HEK293T (cell line): ENCODE results near the gene KIF1A.

Experiments
- CTCF ChIA-PET: fragments of 350-600 bp; formaldehyde crosslinking; extraction: SDS; loops from one replicate; lab custom pipeline; 2021; ENCODE audit warnings: antibody characterized with exemption, inconsistent platforms; lab: Yijun Ruan, JAX
- POLR2A ChIA-PET: fragments of 350-600 bp; formaldehyde crosslinking; extraction: SDS; loops from one replicate; lab custom pipeline; 2020; ENCODE audit warnings: antibody characterized with exemption, inconsistent platforms; lab: Yijun Ruan, JAX
- DNase-seq: peaks from one replicate; pipeline ENCODE4 v3.0.0; 2012; ENCODE audit warnings: mixed read lengths; ENCODE audit errors: extremely low spot score
- ARNT ChIP-seq: fragments of 450-650 bp; IDR thresholded peaks from 2 replicates; pipeline ENCODE4 v1.6.1; 2017; ENCODE audit warnings: mild to moderate bottlenecking
- BHLHE40 ChIP-seq: fragments of 450-650 bp; IDR thresholded peaks from 2 replicates; pipeline ENCODE4 v1.6.1; 2016; ENCODE audit warnings: mild to moderate bottlenecking, moderate library complexity, borderline replicate concordance
- CTBP1 ChIP-seq: fragments of 450-650 bp; IDR thresholded peaks from 2 replicates; pipeline ENCODE4 v1.6.1; 2016; ENCODE audit warnings: borderline replicate concordance
- ELF4 ChIP-seq: fragments of 450-650 bp; IDR thresholded peaks from 2 replicates; pipeline ENCODE4 v1.6.1; 2017; ENCODE audit warnings: antibody characterized with exemption
- FOXA1 ChIP-seq: fragments of 450-650 bp; IDR thresholded peaks from 2 replicates; pipeline ENCODE4 v1.6.1; 2016; ENCODE audit warnings: mild to moderate bottlenecking
- FOXK2 ChIP-seq: fragments of 450-650 bp; IDR thresholded peaks from 2 replicates; pipeline ENCODE4 v1.6.1; 2016; ENCODE audit warnings: mild to moderate bottlenecking
- FOXM1 ChIP-seq: fragments of 450-650 bp; IDR thresholded peaks from 2 replicates; pipeline ENCODE4 v1.6.1; 2017; ENCODE audit warnings: mild to moderate bottlenecking, borderline replicate concordance
- HDGF ChIP-seq: fragments of 450-650 bp; IDR thresholded peaks from 2 replicates; pipeline ENCODE4 v1.6.1; 2017; ENCODE audit warnings: antibody characterized with exemption, borderline replicate concordance
- L3MBTL2 ChIP-seq: fragments of 450-650 bp; conservative IDR thresholded peaks from 2 replicates; pipeline ENCODE4 v1.6.1; 2016; ENCODE audit warnings: mild to moderate bottlenecking
- LEF1 ChIP-seq: fragments of 450-650 bp; IDR thresholded peaks from 2 replicates; pipeline ENCODE4 v1.6.1; 2017; ENCODE audit warnings: mild to moderate bottlenecking, borderline replicate concordance
- NFRKB ChIP-seq: fragments of 450-650 bp; IDR thresholded peaks from 2 replicates; pipeline ENCODE4 v1.6.1; 2016; ENCODE audit warnings: mild to moderate bottlenecking, moderate library complexity
- PKNOX1 ChIP-seq: fragments of 450-650 bp; IDR thresholded peaks from 2 replicates; pipeline ENCODE4 v1.6.1; 2016
- SP1 ChIP-seq: fragments of 450-650 bp; IDR thresholded peaks from 2 replicates; pipeline ENCODE4 v1.6.1; 2017
- SUZ12 ChIP-seq: fragments of 450-650 bp; IDR thresholded peaks from 2 replicates; pipeline ENCODE4 v1.6.1; 2016; ENCODE audit warnings: mild to moderate bottlenecking
- TARDBP ChIP-seq: fragments of 450-650 bp; IDR thresholded peaks from 2 replicates; pipeline ENCODE4 v1.6.1; 2016
- ZNF384 ChIP-seq: fragments of 450-650 bp; IDR thresholded peaks from 2 replicates; pipeline ENCODE4 v1.6.1; 2016

KIF1A gene

DNA sequence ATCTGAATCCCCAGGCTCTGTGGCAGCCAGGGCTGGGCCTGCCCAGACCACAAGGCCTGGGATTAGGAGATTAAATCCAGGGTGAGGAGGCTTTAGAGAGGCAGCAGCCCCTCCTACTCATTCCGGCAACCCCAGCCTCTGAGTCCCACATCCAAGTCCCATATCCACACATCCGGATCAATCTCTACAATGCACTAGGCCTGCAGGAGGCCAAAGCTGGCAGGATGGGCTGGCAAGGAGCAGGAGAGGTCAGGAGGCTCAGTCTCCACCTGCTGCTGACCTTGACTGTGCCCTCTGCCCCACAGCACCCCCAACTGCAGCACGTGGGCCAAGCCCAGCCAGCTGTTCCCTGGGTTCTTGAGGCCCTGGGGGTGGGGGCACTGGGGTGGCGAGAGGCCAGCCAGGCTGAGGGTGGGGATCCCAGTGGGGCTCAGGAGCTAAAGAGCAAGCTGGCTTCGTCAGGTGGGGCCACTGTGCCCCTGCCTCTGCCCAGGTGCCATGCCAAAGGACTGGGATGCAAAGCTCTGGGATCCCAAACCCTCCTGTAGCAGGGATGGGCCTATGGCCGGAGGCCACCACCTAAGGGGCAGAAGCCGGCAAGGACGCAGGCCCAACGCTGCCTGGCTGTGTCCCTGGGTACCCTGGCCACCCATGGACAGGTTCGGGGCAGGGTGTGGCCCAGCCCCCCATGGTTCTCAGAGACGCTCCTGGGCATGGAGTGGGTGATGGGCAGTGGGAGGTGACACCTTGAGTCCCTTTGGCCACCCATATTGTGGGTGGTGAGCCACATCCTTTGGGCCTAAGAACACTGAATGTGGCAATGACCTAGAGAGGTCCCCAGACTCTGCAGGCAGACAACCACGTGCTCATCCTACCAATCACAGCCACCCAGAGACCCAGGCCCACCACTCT is 3.2 kb downstream of the KIF1A start:
- POLR2A ChIA-PET = no interaction called here
- CTCF ChIA-PET = no interaction called here
- TF ChIP-seq FOXM1 (no peak), ARNT (no peak), PKNOX1 (no peak), TARDBP (no peak), HDGF (no peak), ELF4 (no peak), FOXA1 (no peak), SUZ12 (no peak), L3MBTL2 (no peak), FOXK2 (no peak), LEF1 (no peak)
- no peak for DNase-seq

- TF ChIP-seq SP1 (no peak), ELF4 (no peak), NFRKB (no peak)
- ChIA-PET POLR2A (no interaction called here), CTCF (no interaction called here)
- DNase-seq = no peak
These were observed 4.0 kb downstream of the KIF1A start for GRCh38 chr2:240815761-240816583.

DNA sequence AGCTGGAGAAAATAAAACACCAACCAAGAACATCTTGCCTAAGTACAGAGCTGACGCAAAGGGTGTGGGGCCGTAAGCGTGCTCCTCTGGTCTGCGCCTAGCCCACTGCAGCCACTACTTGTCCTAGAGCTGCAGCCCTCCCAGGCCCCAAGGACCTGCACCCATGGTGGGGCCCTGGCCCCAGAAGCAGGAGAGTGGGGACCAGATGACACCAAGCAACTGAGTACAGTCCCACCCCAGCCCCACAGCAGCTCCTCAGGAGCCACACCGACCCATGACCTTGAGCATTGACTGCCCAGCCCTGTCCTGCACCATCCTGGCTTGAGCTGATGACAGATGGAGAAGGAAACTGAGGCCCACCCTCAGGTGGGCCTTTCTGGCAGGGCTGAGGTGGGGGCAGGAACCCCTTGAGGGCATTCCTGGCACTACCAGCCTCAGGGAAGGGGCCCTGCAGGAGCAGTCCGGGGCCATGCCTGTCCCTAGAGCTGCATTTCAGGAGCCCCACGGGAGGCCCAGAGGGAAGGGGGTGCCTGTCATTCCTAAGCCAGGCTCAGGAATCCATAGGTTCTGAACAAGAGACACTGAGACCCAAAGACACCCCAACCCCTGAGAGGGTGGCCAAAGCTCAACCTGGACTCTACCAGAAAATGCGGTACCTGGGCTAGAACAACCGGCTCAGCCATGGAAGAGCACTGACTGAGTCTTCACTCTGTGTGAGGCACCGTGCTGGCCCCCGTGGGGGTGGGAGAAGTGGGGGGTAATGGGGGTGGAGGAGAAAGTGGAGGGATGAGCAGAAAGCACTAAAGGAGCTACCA is 4.9 kb downstream of the KIF1A start:
- ChIA-PET POLR2A (no interaction called here), CTCF (no interaction called here)
- no peak for DNase-seq
- TF ChIP-seq CTBP1 (no peak), FOXM1 (no peak), PKNOX1 (no peak), FOXK2 (no peak), SUZ12 (no peak), ARNT (no peak), ELF4 (no peak), TARDBP (no peak)

GRCh38 chr2:240814280-240814679 is 5.7 kb downstream of the KIF1A start:
- ChIA-PET CTCF (no interaction called here), POLR2A (no interaction called here)
- DNase-seq = no peak
- TF ChIP-seq SUZ12 (no peak), FOXA1 (no peak), PKNOX1 (no peak)

DNA sequence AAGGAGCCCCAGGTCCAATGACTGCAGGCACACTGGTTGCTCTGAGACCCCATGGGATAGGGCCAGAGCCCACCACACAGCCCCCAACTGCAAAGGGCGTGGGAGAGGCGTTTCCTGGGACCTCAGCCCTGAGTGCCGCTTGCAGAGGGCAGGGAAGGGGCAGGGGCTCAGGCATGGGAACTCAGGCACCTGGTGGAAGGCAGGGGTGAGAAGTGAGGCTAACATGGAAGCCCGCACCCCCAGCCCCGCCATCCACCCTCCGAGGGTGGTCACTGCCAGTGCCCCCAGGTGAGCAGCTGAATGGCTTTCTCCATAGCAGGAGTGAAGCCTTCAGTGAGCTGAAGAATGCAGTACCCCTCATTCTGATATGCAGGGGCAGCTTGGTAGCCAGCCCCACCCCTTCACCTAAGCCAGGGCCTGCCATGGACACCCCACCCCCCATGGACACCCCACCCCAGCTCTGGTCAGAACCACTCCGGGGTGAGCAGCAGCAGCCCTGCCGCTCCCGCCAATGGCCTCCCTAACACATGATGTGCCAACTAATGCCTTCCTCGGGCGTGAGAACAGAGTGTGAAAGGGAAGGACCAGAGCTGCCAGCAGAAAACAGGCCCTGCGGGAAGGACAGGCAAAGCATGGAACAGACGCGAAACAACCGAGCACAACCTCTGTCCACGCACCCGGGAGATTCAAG is 6.6 kb downstream of the KIF1A start:
- ChIA-PET CTCF (no interaction called here), POLR2A (no interaction called here)
- TF ChIP-seq TARDBP (no peak), HDGF (no peak), ZNF384 (no peak), BHLHE40 (no peak), L3MBTL2 (no peak), ARNT (no peak), SUZ12 (no peak)
- no peak for DNase-seq

GRCh38 chr2:240812721-240813120 is 7.3 kb downstream of the KIF1A start:
- no peak for DNase-seq
- ChIA-PET POLR2A (no interaction called here), CTCF (no interaction called here)
- TF ChIP-seq LEF1 = no peak
